Endothelial cell of umbilical vein (primary cell): ENCODE measurements around the gene PRSS22. TPM values are rescaled to one million over a fixed set of nuclear protein-coding genes. Genes with fewer than 3 reads are reported as not detected.

Source experiments
- BruUV-seq: library from RNA; stranded (reverse); fragments of 400-500 nt; replicated peaks from 2 replicates; lab custom pipeline; 2021; lab: Mats Ljungman, UMichigan
- CTCF ChIA-PET: fragments of 300-600, 350-600 bp; sonication (Branson Sonifier 250); formaldehyde crosslinking; loops from one replicate; lab custom pipeline; 2021; ENCODE audit warnings: antibody characterized with exemption, inconsistent platforms; lab: Charles Lee
- POLR2A ChIA-PET: fragments of 300-600, 350-600 bp; sonication (Branson Sonifier 250); formaldehyde crosslinking; loops from one replicate; lab custom pipeline; 2021; ENCODE audit warnings: antibody characterized with exemption, inconsistent platforms; lab: Charles Lee
- DNase-seq: peaks from one replicate; pipeline ENCODE4 v3.0.0-alpha.2; 2011; ENCODE audit warnings: low read depth, low spot score
- FAIRE-seq: peaks from 2 replicates; lab custom pipeline; 2011; peaks lifted over from hg19 to GRCh38; lab: Jason Lieb, UNC
- H2AFZ ChIP-seq: 2 replicates; pipeline ENCODE4 v1.6.0; 2012; ENCODE audit warnings: low read depth, low read length, control low read depth, inconsistent platforms
- H3K27ac ChIP-seq: 2 replicates; pipeline ENCODE4 v1.5.1; 2011; ENCODE audit warnings: low read depth, mild to moderate bottlenecking, control low read depth, low read length, moderate library complexity; ENCODE audit not compliant: insufficient read depth
- H3K27me3 ChIP-seq, 2 experiments: 2 replicates each; pipeline versions ENCODE4 v1.6.0 to v1.6.1; 2011; ENCODE audit warnings: low read length in 2 of 2, mixed read lengths in 1 of 2; ENCODE audit not compliant: control insufficient read depth in 2 of 2, insufficient read depth in 2 of 2
- H3K36me3 ChIP-seq, 2 experiments: 2 replicates in 1 of 2; 3 replicates in 1 of 2; pipeline ENCODE4 v1.5.1; 2011; ENCODE audit warnings: low read length in 2 of 2, mild to moderate bottlenecking in 1 of 2, moderate library complexity in 1 of 2; ENCODE audit not compliant: control insufficient read depth in 2 of 2, insufficient read depth in 2 of 2; ENCODE audit errors: extremely low read depth in 1 of 2
- H3K4me1 ChIP-seq: 3 replicates; pipeline ENCODE4 v1.5.1; 2011; ENCODE audit warnings: mild to moderate bottlenecking, low read length; ENCODE audit not compliant: control insufficient read depth, insufficient read depth; ENCODE audit errors: extremely low read depth
- H3K4me2 ChIP-seq: 2 replicates; pipeline ENCODE4 v1.6.1; 2011; ENCODE audit warnings: low read length, control low read depth, mixed read lengths; ENCODE audit not compliant: insufficient read depth
- H3K4me3 ChIP-seq, 3 experiments: fragments of 200-600 bp in 1 of 3; sonication (generic), shearing (Covaris generic) in 1 of 3; replicated peaks in 1 of 3; 2 replicates each; pipeline ENCODE4 v1.5.1; 2011 to 2016; ENCODE audit warnings: control low read depth in 3 of 3, low read length in 3 of 3, mild to moderate bottlenecking in 2 of 3, inconsistent platforms in 1 of 3, low read depth in 1 of 3, moderate library complexity in 1 of 3; ENCODE audit not compliant: insufficient read depth in 1 of 3
- H3K79me2 ChIP-seq: 2 replicates; pipeline ENCODE4 v1.6.0; 2012; ENCODE audit warnings: low read length, inconsistent platforms; ENCODE audit not compliant: control insufficient read depth, insufficient read depth
- H3K9ac ChIP-seq: replicated peaks from 2 replicates; pipeline ENCODE3; 2011; ENCODE audit warnings: low read length, control low read depth; ENCODE audit not compliant: insufficient read depth; ENCODE audit errors: extremely low read depth
- H3K9me1 ChIP-seq: replicated peaks from 3 replicates; pipeline ENCODE4 v1.6.0; 2011; ENCODE audit warnings: mild to moderate bottlenecking, low read length; ENCODE audit not compliant: control insufficient read depth, insufficient read depth; ENCODE audit errors: extremely low read depth
- H3K9me3 ChIP-seq: replicated peaks from 2 replicates; pipeline ENCODE4 v1.5.1; 2012; ENCODE audit warnings: low read length, inconsistent platforms; ENCODE audit not compliant: control insufficient read depth, insufficient read depth
- H4K20me1 ChIP-seq: replicated peaks from 2 replicates; pipeline ENCODE3; 2011; ENCODE audit warnings: mild to moderate bottlenecking, low read length; ENCODE audit not compliant: control insufficient read depth, insufficient read depth; ENCODE audit errors: extremely low read depth
- CTCF ChIP-seq, 2 donors: IDR thresholded peaks; 1 replicate in 1 of 2; 2 replicates in 1 of 2; pipeline ENCODE4 v1.5.1; 2011; ENCODE audit warnings: low read length in 2 of 2, mild to moderate bottlenecking in 2 of 2, moderate library complexity in 2 of 2, control low read depth in 1 of 2, inconsistent platforms in 1 of 2, low read depth in 1 of 2; ENCODE audit not compliant: insufficient read depth in 1 of 2; ENCODE audit errors: extremely low read depth in 1 of 2
- EZH2 ChIP-seq: IDR thresholded peaks from 2 replicates; pipeline ENCODE4 v1.6.1; 2012; ENCODE audit warnings: borderline replicate concordance, low read depth, mild to moderate bottlenecking, moderate library complexity, low read length, inconsistent platforms; ENCODE audit not compliant: severe bottlenecking
- FOS ChIP-seq: IDR thresholded peaks from 2 replicates; pipeline ENCODE4 v1.6.1; 2011; ENCODE audit warnings: mild to moderate bottlenecking, low read length, moderate library complexity, borderline replicate concordance; ENCODE audit not compliant: insufficient read depth
- GATA2 ChIP-seq: IDR thresholded peaks from 2 replicates; pipeline ENCODE4 v1.7.0; 2011; ENCODE audit warnings: low read depth, mild to moderate bottlenecking, moderate library complexity, mixed read lengths, low read length; ENCODE audit not compliant: insufficient read length, insufficient read depth
- JUN ChIP-seq: IDR thresholded peaks from 2 replicates; pipeline ENCODE4 v1.6.1; 2011; ENCODE audit warnings: borderline replicate concordance, low read depth; ENCODE audit not compliant: insufficient read length, insufficient read depth
- MYC ChIP-seq: IDR thresholded peaks from one replicate; pipeline ENCODE4 v1.6.1; 2011; ENCODE audit warnings: mild to moderate bottlenecking, low read depth, low read length
- POLR2A ChIP-seq: IDR thresholded peaks from 2 replicates; pipeline ENCODE4 v1.6.1; 2012; ENCODE audit warnings: low read depth, mild to moderate bottlenecking, control low read depth, low read length
- POLR2AphosphoS5 ChIP-seq: IDR thresholded peaks from 2 replicates; pipeline ENCODE4 v1.6.1; 2012; ENCODE audit warnings: low read depth, mild to moderate bottlenecking, control low read depth, low read length, moderate library complexity; ENCODE audit not compliant: insufficient read depth
- dilution Hi-C: fragments of 300-500 bp; cut with MboI; formaldehyde crosslinking; loops from one replicate; pipeline ENCODE4 v1.15.0; 2019; ENCODE audit warnings: low sequenced_read_pairs; ENCODE audit not compliant: extremely low pct_ligation_motif_present
- intact Hi-C: fragments of 100-400 bp; cut with micrococcal nuclease; formaldehyde crosslinking; loops from one replicate; pipeline ENCODE4 v1.10.0; 2022
- polyA plus RNA-seq, 4 experiments: library from polyadenylated mRNA; depleted of rRNA in 3 of 4; stranded (reverse) in 3 of 4; unstranded in 1 of 4; fragments of >200 nt; gene quantifications; 2 replicates each; pipeline versions ENCODE4 v1.2.1 to v1.2.3, GENCODE V29; 2011 to 2012; ENCODE audit warnings: missing spikeins in 1 of 4
- total RNA-seq: library from RNA; stranded (reverse); gene quantifications from 2 replicates; pipeline ENCODE4 v1.2.3, GENCODE V29; 2021
- TF ChIP-seq, protein P1 (sequence below): IDR thresholded peaks from 2 replicates; pipeline ENCODE4 v1.6.1; 2011; ENCODE audit not compliant: insufficient read depth, insufficient read length

Gene PRSS22
- total and polyA plus RNA-seq, 2 donors (not counting 3 experiments of a cell fraction or from before 2014, with no cell fraction given), result not detected

GRCh38 chr16:2856686-2857450 is 1.1 kb downstream of the PRSS22 start:
- Histone ChIP-seq H3K4me3 (no peak overlapping the region), H3K79me2 (no peaks in the 10 kb centered on the region), H3K4me2 (no peak overlapping the region), H3K9ac (no peak overlapping the region), H3K27ac (no peak overlapping the region), H3K9me3 (peaks cover 2% of the 10 kb centered on the region), H3K4me1 (no peaks in the 10 kb centered on the region), H3K27me3 (peaks cover 2 to 7% of the 10 kb centered on the region in 2 experiments), H3K9me1 (no peaks in the 10 kb centered on the region), H4K20me1 (no peaks in the 10 kb centered on the region), H3K36me3 (no peaks in the 10 kb centered on the region), H2AFZ (no peak overlapping the region)
- FAIRE-seq (no peak), DNase-seq (no peak)
- intact Hi-C loops (no loop called here), dilution Hi-C loops (no loop called here)
- CTCF ChIA-PET, result interaction anchor here (1.1 to 1.2 kb wide), 2 partner anchors 11 to 19 kb away, joined by 5 to 10 read pairs; no protein-coding TSS in a partner anchor
- BruUV-seq, result no TSS peak
- POLR2A ChIA-PET, result no interaction called here
- TF ChIP-seq FOS, result no peak
- no peak for TF ChIP-seq JUN
- no peak for TF ChIP-seq EZH2
- TF ChIP-seq CTCF (IDR thresholded peaks at IDR 0.05; ENCODE audit: extremely low read depth in 1 of 2, insufficient read depth in 1 of 2, low read depth in 1 of 2, low read length in 2 of 2), result no peak
- TF ChIP-seq, protein P1, sequence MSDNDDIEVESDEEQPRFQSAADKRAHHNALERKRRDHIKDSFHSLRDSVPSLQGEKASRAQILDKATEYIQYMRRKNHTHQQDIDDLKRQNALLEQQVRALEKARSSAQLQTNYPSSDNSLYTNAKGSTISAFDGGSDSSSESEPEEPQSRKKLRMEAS, result no peak
- TF ChIP-seq POLR2AphosphoS5, result no peak
- no peak for TF ChIP-seq MYC
- no peak for TF ChIP-seq POLR2A
- no peak for TF ChIP-seq GATA2
